HEK293 (cell line): ENCODE results near the gene MRPS10.

Experiments
- YY1 ChIP-seq: fragments of 450-650 bp; formaldehyde crosslinking; IDR thresholded peaks from 2 replicates; pipeline ENCODE4 v1.5.1; 2018; ENCODE audit warnings: missing biosample characterization, missing genetic modification characterization
- ZBTB21 ChIP-seq: fragments of 450-650 bp; formaldehyde crosslinking; IDR thresholded peaks from 2 replicates; pipeline ENCODE4 v1.5.1; 2017; ENCODE audit warnings: missing biosample characterization, missing genetic modification characterization
- ZNF24 ChIP-seq: fragments of 450-650 bp; formaldehyde crosslinking; IDR thresholded peaks from 2 replicates; pipeline ENCODE4 v1.5.1; 2016; ENCODE audit warnings: missing biosample characterization, missing genetic modification characterization
- ZNF341 ChIP-seq: fragments of 450-650 bp; formaldehyde crosslinking; IDR thresholded peaks from 2 replicates; pipeline ENCODE4; 2016; ENCODE audit warnings: low read depth, missing biosample characterization, missing genetic modification characterization
- ZNF513 ChIP-seq: fragments of 450-650 bp; IDR thresholded peaks from 2 replicates; pipeline ENCODE4 v1.5.1; 2018; ENCODE audit warnings: missing biosample characterization, missing genetic modification characterization
- TF ChIP-seq, protein P1 (sequence below): fragments of 450-650 bp; formaldehyde crosslinking; IDR thresholded peaks from 2 replicates; pipeline ENCODE4 v1.5.1; 2016; ENCODE audit warnings: missing biosample characterization, missing genetic modification characterization
- TF ChIP-seq, protein P2 (sequence below): fragments of 450-650 bp; formaldehyde crosslinking; IDR thresholded peaks from 2 replicates; pipeline ENCODE4 v1.5.1; 2017; ENCODE audit warnings: missing biosample characterization, missing genetic modification characterization
- TF ChIP-seq, protein P3 (sequence below): fragments of 450-650 bp; formaldehyde crosslinking; IDR thresholded peaks from 2 replicates; pipeline ENCODE4 v1.5.1; 2016; ENCODE audit warnings: missing biosample characterization, missing genetic modification characterization

- TF ChIP-seq ZBTB21 (tag by site-specific recombination) (no peak), ZNF341 (tag by site-specific recombination) (no peak), ZNF24 (tag by site-specific recombination) (no peak), ZNF513 (tag by site-specific recombination) (no peak), YY1 (no peak)
- TF ChIP-seq, protein P1, sequence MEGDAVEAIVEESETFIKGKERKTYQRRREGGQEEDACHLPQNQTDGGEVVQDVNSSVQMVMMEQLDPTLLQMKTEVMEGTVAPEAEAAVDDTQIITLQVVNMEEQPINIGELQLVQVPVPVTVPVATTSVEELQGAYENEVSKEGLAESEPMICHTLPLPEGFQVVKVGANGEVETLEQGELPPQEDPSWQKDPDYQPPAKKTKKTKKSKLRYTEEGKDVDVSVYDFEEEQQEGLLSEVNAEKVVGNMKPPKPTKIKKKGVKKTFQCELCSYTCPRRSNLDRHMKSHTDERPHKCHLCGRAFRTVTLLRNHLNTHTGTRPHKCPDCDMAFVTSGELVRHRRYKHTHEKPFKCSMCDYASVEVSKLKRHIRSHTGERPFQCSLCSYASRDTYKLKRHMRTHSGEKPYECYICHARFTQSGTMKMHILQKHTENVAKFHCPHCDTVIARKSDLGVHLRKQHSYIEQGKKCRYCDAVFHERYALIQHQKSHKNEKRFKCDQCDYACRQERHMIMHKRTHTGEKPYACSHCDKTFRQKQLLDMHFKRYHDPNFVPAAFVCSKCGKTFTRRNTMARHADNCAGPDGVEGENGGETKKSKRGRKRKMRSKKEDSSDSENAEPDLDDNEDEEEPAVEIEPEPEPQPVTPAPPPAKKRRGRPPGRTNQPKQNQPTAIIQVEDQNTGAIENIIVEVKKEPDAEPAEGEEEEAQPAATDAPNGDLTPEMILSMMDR (tag by site-specific recombination) = no peak
- TF ChIP-seq, protein P2, sequence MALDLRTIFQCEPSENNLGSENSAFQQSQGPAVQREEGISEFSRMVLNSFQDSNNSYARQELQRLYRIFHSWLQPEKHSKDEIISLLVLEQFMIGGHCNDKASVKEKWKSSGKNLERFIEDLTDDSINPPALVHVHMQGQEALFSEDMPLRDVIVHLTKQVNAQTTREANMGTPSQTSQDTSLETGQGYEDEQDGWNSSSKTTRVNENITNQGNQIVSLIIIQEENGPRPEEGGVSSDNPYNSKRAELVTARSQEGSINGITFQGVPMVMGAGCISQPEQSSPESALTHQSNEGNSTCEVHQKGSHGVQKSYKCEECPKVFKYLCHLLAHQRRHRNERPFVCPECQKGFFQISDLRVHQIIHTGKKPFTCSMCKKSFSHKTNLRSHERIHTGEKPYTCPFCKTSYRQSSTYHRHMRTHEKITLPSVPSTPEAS (tag by site-specific recombination) = no peak
- TF ChIP-seq, protein P3, sequence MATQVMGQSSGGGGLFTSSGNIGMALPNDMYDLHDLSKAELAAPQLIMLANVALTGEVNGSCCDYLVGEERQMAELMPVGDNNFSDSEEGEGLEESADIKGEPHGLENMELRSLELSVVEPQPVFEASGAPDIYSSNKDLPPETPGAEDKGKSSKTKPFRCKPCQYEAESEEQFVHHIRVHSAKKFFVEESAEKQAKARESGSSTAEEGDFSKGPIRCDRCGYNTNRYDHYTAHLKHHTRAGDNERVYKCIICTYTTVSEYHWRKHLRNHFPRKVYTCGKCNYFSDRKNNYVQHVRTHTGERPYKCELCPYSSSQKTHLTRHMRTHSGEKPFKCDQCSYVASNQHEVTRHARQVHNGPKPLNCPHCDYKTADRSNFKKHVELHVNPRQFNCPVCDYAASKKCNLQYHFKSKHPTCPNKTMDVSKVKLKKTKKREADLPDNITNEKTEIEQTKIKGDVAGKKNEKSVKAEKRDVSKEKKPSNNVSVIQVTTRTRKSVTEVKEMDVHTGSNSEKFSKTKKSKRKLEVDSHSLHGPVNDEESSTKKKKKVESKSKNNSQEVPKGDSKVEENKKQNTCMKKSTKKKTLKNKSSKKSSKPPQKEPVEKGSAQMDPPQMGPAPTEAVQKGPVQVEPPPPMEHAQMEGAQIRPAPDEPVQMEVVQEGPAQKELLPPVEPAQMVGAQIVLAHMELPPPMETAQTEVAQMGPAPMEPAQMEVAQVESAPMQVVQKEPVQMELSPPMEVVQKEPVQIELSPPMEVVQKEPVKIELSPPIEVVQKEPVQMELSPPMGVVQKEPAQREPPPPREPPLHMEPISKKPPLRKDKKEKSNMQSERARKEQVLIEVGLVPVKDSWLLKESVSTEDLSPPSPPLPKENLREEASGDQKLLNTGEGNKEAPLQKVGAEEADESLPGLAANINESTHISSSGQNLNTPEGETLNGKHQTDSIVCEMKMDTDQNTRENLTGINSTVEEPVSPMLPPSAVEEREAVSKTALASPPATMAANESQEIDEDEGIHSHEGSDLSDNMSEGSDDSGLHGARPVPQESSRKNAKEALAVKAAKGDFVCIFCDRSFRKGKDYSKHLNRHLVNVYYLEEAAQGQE (tag by site-specific recombination) = no peak
These were observed 9.7 kb upstream of the MRPS10 start for GRCh38 chr6:42227173-42227850.
